HEK293 (cell line): ENCODE data around the gene BICRAL.

Experiments used
- CTCF ChIP-seq: fragments of 450-650 bp; formaldehyde crosslinking; IDR thresholded peaks from 2 replicates; pipeline ENCODE4 v1.5.1; 2016; ENCODE audit warnings: missing biosample characterization, missing genetic modification characterization
- ZNF324 ChIP-seq: fragments of 450-650 bp; formaldehyde crosslinking; IDR thresholded peaks from 2 replicates; pipeline ENCODE4 v1.5.1; 2016; ENCODE audit warnings: missing biosample characterization, missing genetic modification characterization
- ZNF768 ChIP-seq: fragments of 450-650 bp; formaldehyde crosslinking; IDR thresholded peaks from 2 replicates; pipeline ENCODE4 v1.5.1; 2018; ENCODE audit warnings: missing biosample characterization, mild to moderate bottlenecking, missing genetic modification characterization

DNA sequence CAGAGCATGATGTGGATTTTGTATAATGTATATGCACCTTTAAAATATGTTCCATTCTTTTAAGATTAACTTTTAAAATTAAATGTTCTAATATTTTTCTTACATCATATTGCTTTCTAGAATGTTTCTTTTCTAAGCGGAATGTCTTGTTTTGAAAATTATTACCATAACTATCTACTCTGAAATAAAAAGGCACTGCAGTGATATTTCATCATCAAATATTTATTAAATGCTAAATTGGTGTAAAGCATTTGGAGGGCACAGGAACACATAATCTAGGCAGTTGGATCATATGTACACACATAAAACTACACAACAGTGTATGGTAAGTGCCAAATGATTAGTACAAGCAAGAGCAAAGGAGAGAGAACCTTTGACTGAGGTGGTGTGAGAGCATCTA, 13.8 kb downstream of the BICRAL start:
- TF ChIP-seq ZNF324 (tag by site-specific recombination) (no peak), CTCF (no peak), ZNF768 (tag by site-specific recombination) (no peak)
